Measurements from ENCODE around the gene SLC25A51. TPM values are rescaled to one million over a fixed set of nuclear protein-coding genes. Genes with fewer than 3 reads are reported as not detected.

Gene SLC25A51
- total RNA-seq, 4 donors from 2014 or later = 27.5 to 43.9 (median 35.8) TPM

DNA sequence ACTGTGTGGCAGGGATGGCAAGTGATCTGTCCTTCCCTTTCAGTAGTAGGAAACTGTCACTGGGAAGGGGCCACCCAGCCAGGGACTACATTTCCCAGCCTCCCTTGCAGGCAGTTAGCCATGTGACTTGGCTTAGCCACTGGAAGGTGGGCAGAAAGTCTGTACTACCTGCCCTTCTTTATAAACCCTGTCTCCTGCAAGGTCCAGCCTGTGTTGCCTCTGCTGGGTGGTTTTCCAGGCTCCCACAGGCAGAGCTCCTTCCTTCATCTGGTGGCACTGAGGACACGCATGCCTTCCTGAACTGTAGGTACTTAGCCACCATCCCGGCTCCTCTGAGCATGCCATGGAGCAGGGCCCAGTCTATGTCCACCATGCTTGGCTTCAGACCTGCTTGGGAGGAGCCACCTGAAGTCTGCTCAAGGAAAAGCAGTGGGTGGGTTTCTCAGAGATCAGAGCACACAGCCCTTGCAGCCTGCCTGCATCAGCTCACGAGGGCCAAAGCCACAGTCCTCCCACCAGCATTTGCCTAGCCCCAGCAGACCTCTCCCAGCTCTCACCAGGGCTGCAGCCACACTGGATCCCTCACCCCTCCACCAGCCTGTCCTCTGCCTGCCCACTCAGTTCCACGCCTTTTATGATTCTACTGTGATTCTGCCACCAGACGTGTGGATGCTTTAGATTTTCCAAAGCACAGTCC lies 16.7 kb upstream of the SLC25A51 start:
- ATAC-seq = no peak
- Histone ChIP-seq H3K4me3 (no peak overlapping the region), H3K4me1 (peaks cover 0 to 30% (median 9%) of the 10 kb centered on the region in 3 donors), H3K9me3 (no peaks in the 10 kb centered on the region), H3K36me3 (peaks cover 0 to 26% of the 10 kb centered on the region in 2 donors), H3K27ac (no peak overlapping the region), H3K27me3 (no peaks in the 10 kb centered on the region)
- WGBS, 2 donors (ENCODE audit: low coverage in 1 of 2) = 90 to 92% methylated on average over 2 of the region's 5 CpGs
- TF ChIP-seq POLR2A (IDR thresholded peaks at IDR 0.05) (no peak), EP300 (IDR thresholded peaks at IDR 0.05) (no peak), POLR2AphosphoS5 (IDR thresholded peaks at IDR 0.05) (no peak)

DNA sequence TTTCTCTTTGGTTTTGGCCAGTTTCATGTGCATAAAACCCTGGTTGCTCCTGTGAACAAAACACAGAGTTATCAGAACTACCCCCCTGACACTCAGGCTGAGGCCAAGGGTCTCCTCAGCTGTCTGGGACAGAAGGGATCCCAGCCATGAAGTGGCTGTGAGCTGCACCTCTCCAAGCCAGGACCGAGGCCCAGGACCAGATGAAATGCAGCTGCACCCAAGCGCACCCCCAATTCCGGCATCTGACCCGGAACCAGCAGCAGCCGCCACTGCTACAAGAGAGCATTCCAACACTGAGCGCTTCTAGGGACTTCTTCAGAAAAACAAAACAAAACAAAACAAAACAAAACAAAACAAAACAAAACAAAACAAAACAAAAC lies 16.0 kb upstream of the SLC25A51 start:
- Histone ChIP-seq H3K36me3 (peaks cover 0 to 26% of the 10 kb centered on the region in 2 donors), H3K4me1 (peaks cover 0 to 30% (median 9%) of the 10 kb centered on the region in 3 donors), H3K27ac (no peak overlapping the region), H3K27me3 (no peaks in the 10 kb centered on the region), H3K9me3 (no peaks in the 10 kb centered on the region), H3K4me3 (no peak overlapping the region)
- 95 to 100% methylated on average over 2 to 4 of the region's 6 CpGs for WGBS, 2 donors (ENCODE audit: low coverage in 1 of 2)
- TF ChIP-seq EP300 (IDR thresholded peaks at IDR 0.05) = no peak
- no peak for TF ChIP-seq POLR2AphosphoS5 (IDR thresholded peaks at IDR 0.05)
- TF ChIP-seq POLR2A (IDR thresholded peaks at IDR 0.05) = no peak
- TF ChIP-seq, protein P1, sequence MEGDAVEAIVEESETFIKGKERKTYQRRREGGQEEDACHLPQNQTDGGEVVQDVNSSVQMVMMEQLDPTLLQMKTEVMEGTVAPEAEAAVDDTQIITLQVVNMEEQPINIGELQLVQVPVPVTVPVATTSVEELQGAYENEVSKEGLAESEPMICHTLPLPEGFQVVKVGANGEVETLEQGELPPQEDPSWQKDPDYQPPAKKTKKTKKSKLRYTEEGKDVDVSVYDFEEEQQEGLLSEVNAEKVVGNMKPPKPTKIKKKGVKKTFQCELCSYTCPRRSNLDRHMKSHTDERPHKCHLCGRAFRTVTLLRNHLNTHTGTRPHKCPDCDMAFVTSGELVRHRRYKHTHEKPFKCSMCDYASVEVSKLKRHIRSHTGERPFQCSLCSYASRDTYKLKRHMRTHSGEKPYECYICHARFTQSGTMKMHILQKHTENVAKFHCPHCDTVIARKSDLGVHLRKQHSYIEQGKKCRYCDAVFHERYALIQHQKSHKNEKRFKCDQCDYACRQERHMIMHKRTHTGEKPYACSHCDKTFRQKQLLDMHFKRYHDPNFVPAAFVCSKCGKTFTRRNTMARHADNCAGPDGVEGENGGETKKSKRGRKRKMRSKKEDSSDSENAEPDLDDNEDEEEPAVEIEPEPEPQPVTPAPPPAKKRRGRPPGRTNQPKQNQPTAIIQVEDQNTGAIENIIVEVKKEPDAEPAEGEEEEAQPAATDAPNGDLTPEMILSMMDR (IDR thresholded peaks at IDR 0.05) = no peak
- no peak for ATAC-seq

DNA sequence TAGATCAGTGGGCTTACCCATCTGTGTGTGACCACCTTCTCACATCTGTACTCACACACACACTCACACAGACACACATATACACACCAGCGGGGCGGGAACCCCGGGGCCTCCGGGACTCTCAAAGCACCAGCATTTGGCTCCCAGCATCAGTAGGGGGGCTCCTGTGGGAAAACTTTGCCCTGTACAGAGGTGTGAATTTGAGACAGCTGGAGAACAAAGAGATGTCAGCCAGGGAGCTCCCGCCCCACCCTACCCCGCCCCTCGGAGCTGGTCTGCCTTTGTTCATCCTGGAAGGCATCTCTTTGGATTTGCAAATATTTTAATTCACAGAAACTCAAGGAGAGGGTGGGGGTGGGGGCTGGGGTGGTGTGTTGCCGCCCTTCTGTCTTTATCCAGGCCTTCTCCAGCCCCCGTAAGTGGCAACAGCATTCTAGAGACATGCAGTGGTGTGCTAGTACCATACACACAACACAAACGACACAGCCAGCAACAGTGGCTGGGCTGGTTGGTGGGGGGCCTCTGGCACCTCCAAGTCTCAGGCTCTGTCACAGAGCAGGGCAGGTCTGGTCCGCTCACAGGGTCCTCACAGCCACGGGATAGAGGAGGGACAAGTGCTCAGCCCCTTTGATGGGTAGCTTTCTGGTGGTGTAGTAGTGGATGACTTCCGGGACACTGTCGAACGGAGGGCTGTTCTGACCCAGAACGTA lies 15.5 kb upstream of the SLC25A51 start:
- no peak overlapping the region for H3K27ac ChIP-seq
- WGBS, 2 donors (ENCODE audit: low coverage in 1 of 2) = 50 to 80% methylated on average over 1 to 2 of the region's 16 CpGs
- H3K27me3 ChIP-seq = no peaks in the 10 kb centered on the region
- ATAC-seq = no peak
- H3K36me3 ChIP-seq = peaks cover 0 to 26% of the 10 kb centered on the region in 2 donors
- H3K4me1 ChIP-seq = peaks cover 0 to 30% (median 9%) of the 10 kb centered on the region in 3 donors
- TF ChIP-seq, protein P1 (IDR thresholded peaks at IDR 0.05) = no peak
- TF ChIP-seq POLR2A (IDR thresholded peaks at IDR 0.05) (no peak), POLR2AphosphoS5 (IDR thresholded peaks at IDR 0.05) (no peak)
- no peak overlapping the region for H3K4me3 ChIP-seq
- H3K9me3 ChIP-seq = no peaks in the 10 kb centered on the region

DNA sequence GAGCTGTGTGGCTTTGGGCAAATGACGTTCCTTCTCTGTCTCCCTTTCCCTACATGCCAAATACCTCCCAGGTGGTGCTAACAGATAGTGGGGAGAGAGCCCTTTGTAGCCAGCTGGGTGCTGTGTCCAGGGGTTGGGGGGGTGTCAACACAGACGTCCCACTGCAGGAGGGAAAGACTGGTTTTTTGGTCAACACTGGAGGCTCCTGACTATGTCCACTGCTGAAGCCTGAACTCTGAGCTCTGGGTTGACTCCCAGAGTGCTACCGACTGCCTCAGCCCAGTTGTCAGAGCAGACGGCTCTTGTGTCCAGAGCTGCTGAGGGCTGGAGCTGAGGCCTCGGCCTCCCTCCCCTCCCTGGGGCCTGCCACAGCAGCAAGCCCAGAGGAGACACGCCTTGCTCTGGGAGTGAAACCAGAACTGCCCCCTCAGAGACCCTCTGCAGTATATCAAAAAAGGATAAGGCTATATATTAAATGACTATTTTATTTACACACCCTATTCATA lies 14.8 kb upstream of the SLC25A51 start:
- no peak for ATAC-seq
- no peak overlapping the region for H3K27ac ChIP-seq
- no peaks in the 10 kb centered on the region for H3K27me3 ChIP-seq
- H3K9me3 ChIP-seq = no peaks in the 10 kb centered on the region
- H3K4me1 ChIP-seq = peaks cover 0 to 33% (median 9%) of the 10 kb centered on the region in 3 donors
- H3K4me3 ChIP-seq = no peak overlapping the region
- 54 to 100% methylated on average over 2 to 3 of the region's 6 CpGs for WGBS, 2 donors (ENCODE audit: low coverage in 1 of 2)
- H3K36me3 ChIP-seq = peaks cover 0 to 26% of the 10 kb centered on the region in 2 donors
- TF ChIP-seq, protein P1 (IDR thresholded peaks at IDR 0.05) = no peak
- TF ChIP-seq POLR2AphosphoS5 (IDR thresholded peaks at IDR 0.05) = no peak
- TF ChIP-seq EP300 (IDR thresholded peaks at IDR 0.05) = no peak
- TF ChIP-seq POLR2A (IDR thresholded peaks at IDR 0.05) = no peak

DNA sequence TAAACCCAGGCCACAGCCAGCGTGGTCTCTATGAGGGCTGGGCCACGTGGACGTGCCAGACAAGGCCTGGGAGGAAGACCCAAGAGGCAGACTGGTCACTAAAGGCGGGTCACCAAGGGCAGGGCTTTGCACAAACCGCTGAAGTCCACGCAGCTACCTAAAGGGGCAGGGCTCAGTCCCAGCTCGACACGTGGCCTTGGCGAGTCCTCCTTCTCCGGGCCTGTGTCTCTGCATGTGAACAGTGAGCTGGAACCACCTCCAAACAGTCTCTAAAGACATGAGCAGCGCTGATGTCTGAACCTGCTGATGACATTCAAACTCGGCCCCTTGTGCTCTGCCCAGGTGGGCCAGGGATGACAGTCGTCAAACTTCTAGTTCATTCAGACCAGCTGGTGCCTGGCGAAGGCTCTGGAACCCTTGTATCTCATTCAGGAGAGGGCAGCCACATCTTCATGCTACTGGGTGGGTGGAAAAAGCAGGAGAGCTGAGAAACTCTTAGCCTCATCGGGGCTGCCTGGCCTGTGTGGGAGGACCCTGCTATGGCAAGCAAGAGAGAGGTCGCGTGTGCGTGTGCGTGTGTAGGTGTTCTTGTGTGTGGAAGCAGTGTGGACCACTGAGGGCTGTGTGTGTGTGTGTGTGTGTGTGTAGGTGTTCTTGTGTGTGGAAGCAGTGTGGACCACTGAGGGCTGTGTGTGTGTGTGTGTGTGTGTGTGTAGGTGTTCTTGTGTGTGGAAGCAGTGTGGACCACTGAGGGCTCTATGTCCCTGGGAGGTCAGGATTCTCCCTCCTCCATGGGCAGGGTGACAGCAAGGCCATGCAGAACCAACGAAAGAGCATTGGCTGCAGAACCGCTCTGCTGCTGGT lies 14.1 kb upstream of the SLC25A51 start:
- Histone ChIP-seq H3K27ac (peak overlapping the region in 3 of 4 donors; percentile 72 to 76 (median 76)), H3K4me3 (no peak overlapping the region), H3K4me1 (peaks cover 0 to 37% (median 9%) of the 10 kb centered on the region in 3 donors), H3K9me3 (no peaks in the 10 kb centered on the region), H3K36me3 (peaks cover 0 to 26% of the 10 kb centered on the region in 2 donors), H3K27me3 (no peaks in the 10 kb centered on the region)
- whole genome bisulfite sequencing, 2 donors (ENCODE audit: low coverage in 1 of 2) = 48 to 92% methylated on average over 5 to 7 of the region's 21 CpGs
- ATAC-seq = peak; percentile 23
- TF ChIP-seq POLR2AphosphoS5 (IDR thresholded peaks at IDR 0.05) (no peak), EP300 (IDR thresholded peaks at IDR 0.05) (no peak), POLR2A (IDR thresholded peaks at IDR 0.05) (no peak)
- TF ChIP-seq, protein P1 (IDR thresholded peaks at IDR 0.05) = no peak
